ENCODE results near the gene SLC35E3. TPM values are rescaled to one million over a fixed set of nuclear protein-coding genes. Genes with fewer than 3 reads are reported as not detected.

The SLC35E3 gene
- total and polyA plus RNA-seq, 2 experiments from 2014 or later: 1.9 to 16.2 TPM

DNA sequence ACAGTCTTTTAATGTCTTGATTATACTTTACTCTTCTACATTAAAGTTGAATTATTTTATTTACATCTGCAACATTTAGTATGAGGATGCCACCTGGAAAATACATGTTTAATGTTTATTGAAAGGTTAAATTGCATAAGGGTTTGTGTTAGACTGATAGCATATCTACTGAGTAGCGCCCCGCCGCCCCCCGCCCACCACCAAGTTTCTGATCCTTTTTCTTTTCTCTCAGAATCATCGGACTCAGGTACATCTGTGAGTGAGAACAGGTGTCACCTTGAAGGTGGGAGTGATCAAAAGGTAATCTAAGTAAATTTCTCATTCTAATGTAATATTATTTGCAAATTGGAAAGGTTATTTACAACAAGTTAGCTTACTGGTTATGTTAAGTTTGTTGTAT lies 78.2 kb downstream of the SLC35E3 start:
- Histone ChIP-seq H3K9ac (no peak overlapping the region), H3K9me2 (ENCODE audit: insufficient read depth) (no peaks in the 10 kb centered on the region), H3K4me1 (ENCODE audit: insufficient read depth) (peaks cover 15% of the 10 kb centered on the region; the same call in 1 of the 2 replicates), H3K4me3 (no peak overlapping the region), H3K9me3 (ENCODE audit: low read depth) (no peaks in the 10 kb centered on the region), H3F3A (ENCODE audit: insufficient read depth) (peaks cover 91% of the 10 kb centered on the region), H3K79me2 (ENCODE audit: insufficient read depth) (peaks cover 98% of the 10 kb centered on the region), H2AFZ (no peak overlapping the region), H3K36me3 (ENCODE audit: low read depth) (peaks cover 96% of the 10 kb centered on the region), H3K27me3 (replicated peaks; ENCODE audit: insufficient read depth) (no peaks in the 10 kb centered on the region), H4K20me1 (ENCODE audit: insufficient read depth) (0 out of 2 replicates have a peak, but pooled peaks cover 11% of the 10 kb centered on the region), H3K27ac (0 out of 2 replicates have a peak overlapping the region, but pooled peaks have one; percentile 7), H3K4me2 (ENCODE audit: unreplicated experiment) (no peak overlapping the region)
- WGBS, 2 experiments (ENCODE audit: low coverage in 1 of 2, low lambda C conversion rate in 2 of 2, missing lambda C conversion rate in 2 of 2): 98 to 99% methylated on average over 5 of the region's 5 CpGs
- DNase-seq: no peak
- in situ Hi-C loops (cut with MboI): no loop called here
- TF ChIP-seq EZH2phosphoT487 (IDR thresholded peaks at IDR 0.05; ENCODE audit: insufficient read depth, low read depth) (no peak), EZH2 (IDR thresholded peaks at IDR 0.05; ENCODE audit: insufficient read depth, poor library complexity, severe bottlenecking) (no peak)

DNA sequence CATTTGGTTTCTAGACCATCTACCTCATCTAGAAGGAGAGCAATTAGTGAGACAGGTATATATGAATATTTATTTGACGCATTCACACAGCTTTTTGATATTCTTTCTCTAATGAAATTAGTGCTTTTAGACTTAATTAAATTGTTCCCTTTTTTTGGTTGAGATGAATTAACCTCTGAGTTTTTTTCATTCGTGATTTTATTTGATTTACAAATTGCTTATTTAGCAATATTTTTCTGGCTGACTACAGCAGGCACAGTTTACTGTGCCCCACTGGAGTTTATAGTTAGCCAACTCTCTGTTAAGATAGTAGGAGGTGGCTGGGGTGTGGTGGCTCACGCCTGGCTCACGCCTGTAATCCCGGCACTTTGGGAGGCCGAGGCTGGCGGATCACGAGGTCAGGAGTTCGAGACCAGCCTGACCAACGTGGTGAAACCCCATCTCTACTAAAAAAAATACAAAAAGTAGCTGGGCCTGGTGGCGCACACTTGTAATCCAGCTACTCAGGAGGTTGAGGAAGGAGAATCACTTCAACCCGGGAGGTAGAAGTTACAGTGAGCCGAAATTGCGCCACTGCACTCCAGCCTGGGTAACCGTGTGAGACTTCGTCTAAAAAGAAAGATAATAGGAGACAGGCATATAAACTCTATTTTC lies 78.7 kb downstream of the SLC35E3 start:
- Histone ChIP-seq H3K79me2 (ENCODE audit: insufficient read depth) (peaks cover 98% of the 10 kb centered on the region), H3K27ac (peak overlapping the region; percentile 8; the same call in 1 of the 2 replicates)
- in situ Hi-C loops (cut with MboI): no loop called here

DNA sequence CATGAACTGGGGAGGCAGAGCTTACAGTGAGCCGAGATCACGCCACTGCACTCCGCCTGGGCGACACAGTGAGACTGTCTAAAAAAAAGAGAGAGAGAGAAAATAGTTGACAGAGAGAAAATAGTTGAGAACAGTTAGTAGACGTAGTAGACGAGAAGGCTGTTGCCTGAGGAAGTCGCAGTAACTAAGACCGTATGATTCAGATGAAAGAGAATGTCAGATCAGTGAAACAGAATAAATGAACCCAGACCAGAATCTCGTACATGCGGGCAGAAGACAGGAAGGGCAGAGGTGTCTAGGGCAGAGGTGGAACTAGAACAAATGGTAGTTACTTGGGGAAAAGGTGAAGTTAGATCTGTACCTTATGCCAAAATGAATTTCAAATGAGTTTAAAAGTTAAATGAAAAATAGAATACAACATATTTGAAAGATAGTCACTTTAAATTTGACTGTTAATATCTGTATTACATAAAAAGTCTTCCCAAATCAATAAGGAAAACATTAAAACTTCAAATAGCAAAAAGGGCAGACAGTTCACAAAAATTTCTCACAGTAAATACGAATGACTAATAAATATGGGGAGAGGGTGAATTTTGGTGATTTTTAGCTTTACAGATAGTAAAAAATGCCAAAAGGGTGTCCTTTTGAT lies 79.7 kb downstream of the SLC35E3 start:
- Histone ChIP-seq H2AFZ (no peak overlapping the region), H3K4me3 (no peak overlapping the region), H3K9ac (no peak overlapping the region), H3K79me2 (ENCODE audit: insufficient read depth) (peaks cover 98% of the 10 kb centered on the region), H3K4me2 (ENCODE audit: unreplicated experiment) (no peak overlapping the region), H3F3A (ENCODE audit: insufficient read depth) (peaks cover 89% of the 10 kb centered on the region), H4K20me1 (ENCODE audit: insufficient read depth) (0 out of 2 replicates have a peak, but pooled peaks cover 1% of the 10 kb centered on the region), H3K27me3 (replicated peaks; ENCODE audit: insufficient read depth) (no peaks in the 10 kb centered on the region), H3K36me3 (ENCODE audit: low read depth) (peaks cover 96% of the 10 kb centered on the region), H3K27ac (no peak overlapping the region), H3K9me3 (ENCODE audit: low read depth) (no peaks in the 10 kb centered on the region), H3K9me2 (ENCODE audit: insufficient read depth) (no peaks in the 10 kb centered on the region), H3K4me1 (ENCODE audit: insufficient read depth) (peaks cover 15% of the 10 kb centered on the region; the same call in 1 of the 2 replicates)
- in situ Hi-C loops (cut with MboI): no loop called here
- DNase-seq: no peak
- WGBS, 2 experiments (ENCODE audit: low coverage in 1 of 2, low lambda C conversion rate in 2 of 2, missing lambda C conversion rate in 2 of 2): 82 to 87% methylated on average over 11 of the region's 11 CpGs
- TF ChIP-seq EZH2phosphoT487 (IDR thresholded peaks at IDR 0.05; ENCODE audit: insufficient read depth, low read depth) (no peak), EZH2 (IDR thresholded peaks at IDR 0.05; ENCODE audit: insufficient read depth, poor library complexity, severe bottlenecking) (no peak)

More for the DNA sequence above, 78.7 kb downstream of the SLC35E3 start:
- H3K9ac ChIP-seq: no peak overlapping the region
- H3K9me3 ChIP-seq (ENCODE audit: low read depth): no peaks in the 10 kb centered on the region
- TF ChIP-seq EZH2phosphoT487 (IDR thresholded peaks at IDR 0.05; ENCODE audit: insufficient read depth, low read depth) (no peak), EZH2 (IDR thresholded peaks at IDR 0.05; ENCODE audit: insufficient read depth, poor library complexity, severe bottlenecking) (no peak)
- H3K4me3 ChIP-seq: no peak overlapping the region
- H3K36me3 ChIP-seq (ENCODE audit: low read depth): peaks cover 96% of the 10 kb centered on the region
- H3K4me1 ChIP-seq (ENCODE audit: insufficient read depth): peaks cover 15% of the 10 kb centered on the region; the same call in 1 of the 2 replicates
- no peaks in the 10 kb centered on the region for H3K9me2 ChIP-seq (ENCODE audit: insufficient read depth)
- 0 out of 2 replicates have a peak, but pooled peaks cover 8% of the 10 kb centered on the region for H4K20me1 ChIP-seq (ENCODE audit: insufficient read depth)
- no peak overlapping the region for H3K4me2 ChIP-seq (ENCODE audit: unreplicated experiment)
- no peak overlapping the region for H2AFZ ChIP-seq
- no peaks in the 10 kb centered on the region for H3K27me3 ChIP-seq (replicated peaks; ENCODE audit: insufficient read depth)
- 93 to 96% methylated on average over 16 of the region's 16 CpGs for WGBS, 2 experiments (ENCODE audit: low coverage in 1 of 2, low lambda C conversion rate in 2 of 2, missing lambda C conversion rate in 2 of 2)
- H3F3A ChIP-seq (ENCODE audit: insufficient read depth): peaks cover 91% of the 10 kb centered on the region
- DNase-seq: no peak

DNA sequence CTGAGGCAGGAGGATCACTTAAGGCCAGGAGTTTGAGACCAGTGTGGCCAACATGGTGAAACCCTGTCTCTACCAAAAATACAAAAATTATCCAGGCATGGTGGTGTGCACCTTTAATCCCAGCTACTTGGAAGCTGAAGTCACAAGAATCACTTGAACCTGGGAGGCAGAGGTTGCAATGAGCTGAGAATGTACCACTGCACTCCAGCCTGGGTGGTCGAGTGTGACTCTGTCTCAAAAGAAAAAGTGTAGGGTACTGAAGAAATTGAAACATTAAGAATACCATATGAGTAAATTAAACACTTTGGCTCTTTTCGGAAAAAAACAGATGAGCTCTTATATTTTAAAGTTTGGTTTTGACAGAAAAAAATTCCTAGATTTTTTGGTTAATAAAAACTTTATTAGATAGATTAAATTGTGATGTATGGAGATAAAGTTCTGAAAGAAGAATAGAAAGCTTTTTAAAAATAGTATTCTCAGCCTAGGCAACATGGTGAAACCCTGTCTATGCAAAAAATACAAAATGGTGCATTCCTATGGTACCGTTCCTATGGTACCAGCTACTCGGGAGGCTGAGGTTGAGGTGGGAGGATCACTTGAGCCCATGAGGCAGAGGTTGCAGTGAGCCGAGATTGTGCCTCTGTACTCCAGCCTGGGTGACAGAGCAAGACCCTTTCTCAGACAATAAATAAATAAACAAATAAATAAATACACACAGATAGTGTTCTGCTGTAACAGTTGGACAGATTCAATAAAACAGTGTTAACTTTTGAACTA lies 82.1 kb downstream of the SLC35E3 start:
- H3K9me3 ChIP-seq (ENCODE audit: low read depth): no peaks in the 10 kb centered on the region
- peaks cover 74% of the 10 kb centered on the region for H3F3A ChIP-seq (ENCODE audit: insufficient read depth)
- H2AFZ ChIP-seq: no peak overlapping the region
- H3K4me2 ChIP-seq (ENCODE audit: unreplicated experiment): no peak overlapping the region
- H3K9ac ChIP-seq: peak overlapping the region; percentile 8; the same call in 1 of the 2 replicates
- no peaks in the 10 kb centered on the region for H3K9me2 ChIP-seq (ENCODE audit: insufficient read depth)
- in situ Hi-C loops (cut with MboI): no loop called here
- 86 to 90% methylated on average over 5 of the region's 5 CpGs for WGBS, 2 experiments (ENCODE audit: low coverage in 1 of 2, low lambda C conversion rate in 2 of 2, missing lambda C conversion rate in 2 of 2)
- H3K79me2 ChIP-seq (ENCODE audit: insufficient read depth): peaks cover 93% of the 10 kb centered on the region
- peak overlapping the region; percentile 62 for H3K27ac ChIP-seq
- no peak overlapping the region for H3K4me3 ChIP-seq
- TF ChIP-seq EZH2 (IDR thresholded peaks at IDR 0.05; ENCODE audit: insufficient read depth, poor library complexity, severe bottlenecking): no peak
- TF ChIP-seq EZH2phosphoT487 (IDR thresholded peaks at IDR 0.05; ENCODE audit: insufficient read depth, low read depth): no peak
- H3K4me1 ChIP-seq (ENCODE audit: insufficient read depth): peaks cover 15% of the 10 kb centered on the region; the same call in 1 of the 2 replicates
- no peaks in the 10 kb centered on the region for H4K20me1 ChIP-seq (ENCODE audit: insufficient read depth)
- DNase-seq: no peak
- peaks cover 88% of the 10 kb centered on the region for H3K36me3 ChIP-seq (ENCODE audit: low read depth)
- H3K27me3 ChIP-seq (replicated peaks; ENCODE audit: insufficient read depth): no peaks in the 10 kb centered on the region
